Stimulated activated CD8-positive, alpha-beta memory T cell treated with anti-CD3 and anti-CD28 coated beads, Interleukin-7, amount 100 ng/mL, for 24 hours (primary cell): ENCODE data around the gene NDUFS1.
"Not testable (repeated sequence)": the region's sequence is repeated elsewhere in the genome, so short reads cannot be mapped to it uniquely, and the experiment has no call there.

Experiments
- DNase-seq: peaks from one replicate; pipeline ENCODE4 v3.0.0-alpha.2; 2020; ENCODE audit warnings: low read depth

NDUFS1 gene

GRCh38 chr2:206159346-206160124 lies at the start of gene NDUFS1, which contains the start of gene EEF1B2:
Gene NDUFS1, minus strand, starts transcription at chr2:206159444. Its CDS starts 5,766 bp downstream, at chr2:206153678.
Gene EEF1B2, plus strand, starts transcription at chr2:206159895. Its CDS starts 85 bp downstream, at chr2:206159980.
- DNase-seq, result peak; percentile 95

GRCh38 chr2:206208900-206209299 lies 49.7 kb upstream of the NDUFS1 start:
- no peak for DNase-seq

DNA sequence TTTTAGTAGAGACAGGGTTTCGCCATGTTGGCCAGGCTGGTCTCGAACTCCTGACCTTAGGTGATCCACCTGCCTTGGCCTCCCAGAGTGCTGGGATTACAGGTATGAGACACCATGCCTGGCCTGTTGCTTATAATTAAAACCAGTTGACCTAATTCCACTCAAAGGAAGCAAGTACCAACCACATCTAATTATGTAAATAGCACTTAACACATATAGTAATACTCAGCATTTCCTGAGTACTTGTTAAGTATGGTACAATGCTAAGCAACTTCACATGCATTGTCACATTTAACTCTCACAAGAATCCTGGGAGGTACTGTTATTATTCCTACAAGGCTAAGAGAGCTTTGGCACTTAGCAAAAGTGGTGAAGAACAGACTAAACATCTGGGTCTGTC lies 48.1 kb upstream of the NDUFS1 start:
- not testable (repeated sequence) for DNase-seq

DNA sequence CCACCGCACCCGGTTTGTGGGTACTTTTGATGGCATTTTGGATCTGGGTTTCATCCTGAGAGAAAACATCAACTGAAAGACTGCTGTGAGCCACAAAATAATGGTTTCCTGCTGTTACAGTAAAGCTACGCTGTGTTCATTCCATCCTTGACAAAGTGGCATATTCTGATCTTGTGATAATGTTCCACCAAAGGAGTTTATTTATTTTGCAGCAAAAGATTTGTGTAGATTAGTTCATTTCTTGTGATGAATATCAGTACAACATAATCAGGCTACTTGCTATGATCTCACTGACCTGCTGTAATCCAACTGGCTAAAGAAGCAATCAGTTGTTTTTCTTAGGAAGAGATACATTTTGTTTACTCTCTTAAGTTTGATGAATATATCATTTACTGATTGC lies 45.5 kb upstream of the NDUFS1 start:
- no peak for DNase-seq

GRCh38 chr2:206203331-206203730 lies 44.1 kb upstream of the NDUFS1 start:
- no peak for DNase-seq

- no peak for DNase-seq
Measured at GRCh38 chr2:206202446-206202845, 43.2 kb upstream of the NDUFS1 start.

DNA sequence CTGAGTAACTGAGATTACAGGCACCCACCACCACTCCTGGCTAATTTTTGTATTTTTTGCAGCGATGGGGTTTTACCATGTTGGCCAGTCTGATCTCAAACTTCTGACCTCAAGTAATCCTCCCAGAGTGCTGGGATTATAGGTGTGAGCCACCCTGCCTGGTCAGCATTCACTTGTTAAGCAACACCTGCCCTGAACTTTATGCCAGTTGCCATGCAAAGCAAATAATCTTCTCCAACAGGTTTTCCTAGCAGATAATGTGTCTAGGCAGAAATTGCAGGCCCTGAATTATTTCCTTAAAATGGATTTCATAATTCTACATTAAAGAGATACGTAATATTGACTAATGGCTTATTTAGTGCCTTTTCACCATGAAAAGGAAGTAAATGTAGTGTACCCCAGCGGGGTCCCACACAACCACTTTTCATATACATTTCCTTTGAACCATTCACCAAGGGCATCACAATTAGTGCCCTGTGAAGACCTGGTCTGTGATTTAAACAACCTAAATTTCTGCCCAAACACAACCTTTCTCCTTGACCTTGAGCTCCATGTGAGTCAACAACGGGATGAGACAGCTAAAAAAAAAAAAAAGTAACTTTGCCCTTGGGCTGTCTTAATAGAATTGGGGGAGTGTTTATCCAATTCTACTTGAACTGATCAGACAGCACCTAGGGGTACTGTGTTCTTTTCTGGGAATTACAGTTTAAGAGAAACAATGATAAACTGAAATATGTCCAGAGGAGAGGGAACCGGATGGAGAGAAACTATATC lies 42.0 kb upstream of the NDUFS1 start:
- DNase-seq, result no peak

- DNase-seq, result no peak
Measured at GRCh38 chr2:206198677-206199076, 39.4 kb upstream of the NDUFS1 start.

DNA sequence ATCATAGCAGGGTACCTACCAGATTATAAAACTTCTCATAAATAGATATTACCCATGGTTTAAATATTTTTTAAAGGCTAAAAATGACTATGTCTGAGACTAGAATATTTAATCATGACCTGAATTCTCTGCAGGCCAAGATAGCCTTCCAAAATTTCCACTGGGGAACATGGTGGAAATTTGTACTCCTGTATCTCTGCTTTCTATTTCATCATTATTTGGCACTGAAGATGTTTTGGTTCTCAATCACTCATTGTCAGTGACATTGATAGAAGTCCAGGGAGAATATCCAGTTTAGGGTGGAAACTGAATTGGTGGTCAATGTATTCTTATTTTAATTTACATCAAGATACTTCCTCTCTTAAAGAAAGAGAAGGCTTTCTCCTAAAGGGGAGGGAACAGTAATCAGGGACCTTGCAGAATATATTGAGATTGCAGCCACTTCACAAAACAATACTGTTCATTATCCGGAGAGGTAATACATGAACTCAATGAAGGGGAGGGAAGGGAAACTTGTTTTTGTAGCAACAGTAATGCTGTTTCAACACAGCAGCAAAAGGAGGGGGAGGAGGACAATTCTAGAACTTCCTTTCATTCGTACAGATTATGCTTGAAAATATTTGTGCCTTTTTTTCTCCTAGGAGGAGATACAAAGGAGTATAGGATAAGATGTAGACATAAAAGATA lies 34.6 kb upstream of the NDUFS1 start:
- DNase-seq, result no peak

GRCh38 chr2:206192157-206192556 lies 32.9 kb upstream of the NDUFS1 start:
- DNase-seq, result no peak

GRCh38 chr2:206190689-206191088 lies 31.4 kb upstream of the NDUFS1 start:
- no peak for DNase-seq

DNA sequence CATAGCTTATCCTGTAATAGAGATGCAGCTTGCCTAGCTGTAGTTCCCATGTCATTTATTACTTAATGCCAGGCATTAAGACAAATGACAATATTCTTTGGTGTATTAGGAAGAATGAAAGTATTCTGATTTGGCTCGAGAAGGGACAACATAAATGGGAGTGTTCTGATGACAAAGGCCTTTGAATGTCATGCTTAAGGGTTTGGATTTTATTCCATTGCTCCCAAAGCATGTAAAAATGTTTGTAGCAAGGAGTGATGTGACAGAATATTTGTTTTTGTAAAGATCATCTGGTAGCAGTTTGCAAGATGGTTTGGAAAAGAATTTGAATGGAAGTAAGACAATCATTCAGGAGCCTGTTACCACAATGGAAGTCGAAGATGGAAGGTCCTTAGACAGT lies 30.9 kb upstream of the NDUFS1 start:
- DNase-seq, result no peak

DNA sequence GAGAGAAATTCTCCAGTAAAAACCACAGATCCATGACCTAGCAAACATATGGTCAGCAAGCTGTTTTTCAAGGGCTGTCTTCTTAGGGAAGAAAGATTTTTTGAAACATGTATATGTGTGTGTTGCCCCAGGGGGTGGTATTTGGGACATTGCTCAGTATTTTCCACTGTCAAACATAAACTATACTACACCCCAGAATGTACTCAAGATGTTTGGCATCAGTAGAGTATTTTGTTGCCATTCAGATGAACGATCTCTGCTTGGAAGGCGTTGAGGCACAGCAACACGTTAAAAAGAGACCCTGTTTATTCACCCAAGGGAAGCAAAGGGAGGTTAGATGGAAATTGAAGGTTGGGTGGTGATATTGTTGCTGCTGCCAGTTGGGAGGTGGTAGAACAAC lies 30.4 kb upstream of the NDUFS1 start:
- no peak for DNase-seq

- DNase-seq, result not testable (repeated sequence)
Measured at GRCh38 chr2:206181526-206181925, 22.3 kb upstream of the NDUFS1 start.

GRCh38 chr2:206176901-206177300 lies 17.7 kb upstream of the NDUFS1 start:
- no peak for DNase-seq

- DNase-seq, result no peak
Measured at GRCh38 chr2:206176121-206176520, 16.9 kb upstream of the NDUFS1 start.

DNA sequence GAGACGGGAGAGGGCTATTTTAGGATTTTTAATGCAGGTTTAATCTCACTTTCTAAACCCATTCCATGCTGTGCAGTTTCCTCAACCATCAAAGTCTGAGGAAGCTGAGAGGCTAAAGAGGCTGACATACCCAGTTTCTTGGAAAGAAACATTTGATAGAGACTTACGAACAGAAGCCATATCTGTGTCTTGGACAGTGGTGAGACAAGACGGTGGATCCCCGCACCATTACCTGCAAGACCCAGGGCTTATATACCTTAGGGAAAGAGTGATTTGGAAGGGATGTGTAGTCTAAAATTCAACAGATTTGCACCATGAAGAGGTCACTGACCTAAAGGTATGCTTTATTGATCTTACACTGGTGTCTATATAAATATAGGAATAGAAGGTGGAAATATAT lies 13.9 kb upstream of the NDUFS1 start:
- no peak for DNase-seq

- DNase-seq, result not testable (repeated sequence)
Measured at GRCh38 chr2:206171624-206172397, 12.6 kb upstream of the NDUFS1 start.

DNA sequence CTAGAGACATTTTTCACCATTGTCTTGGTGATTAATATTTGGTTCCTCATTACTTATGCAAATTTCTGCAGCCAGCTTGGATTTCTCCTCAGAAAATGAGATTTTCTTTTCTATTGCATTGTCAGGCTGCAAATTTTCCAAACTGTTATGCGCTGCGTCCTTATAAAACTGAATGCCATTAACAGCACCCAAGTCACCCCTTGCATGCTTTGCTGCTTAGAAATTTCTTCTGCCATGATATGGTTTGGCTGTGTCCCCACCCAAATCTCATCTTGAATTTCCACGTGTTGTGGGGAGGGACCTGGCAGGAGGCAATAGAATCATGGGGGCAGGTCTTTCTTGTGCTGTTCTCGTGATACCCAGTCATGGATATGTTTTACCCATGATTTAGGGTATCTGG lies 9.0 kb upstream of the NDUFS1 start:
- not testable (repeated sequence) for DNase-seq

DNA sequence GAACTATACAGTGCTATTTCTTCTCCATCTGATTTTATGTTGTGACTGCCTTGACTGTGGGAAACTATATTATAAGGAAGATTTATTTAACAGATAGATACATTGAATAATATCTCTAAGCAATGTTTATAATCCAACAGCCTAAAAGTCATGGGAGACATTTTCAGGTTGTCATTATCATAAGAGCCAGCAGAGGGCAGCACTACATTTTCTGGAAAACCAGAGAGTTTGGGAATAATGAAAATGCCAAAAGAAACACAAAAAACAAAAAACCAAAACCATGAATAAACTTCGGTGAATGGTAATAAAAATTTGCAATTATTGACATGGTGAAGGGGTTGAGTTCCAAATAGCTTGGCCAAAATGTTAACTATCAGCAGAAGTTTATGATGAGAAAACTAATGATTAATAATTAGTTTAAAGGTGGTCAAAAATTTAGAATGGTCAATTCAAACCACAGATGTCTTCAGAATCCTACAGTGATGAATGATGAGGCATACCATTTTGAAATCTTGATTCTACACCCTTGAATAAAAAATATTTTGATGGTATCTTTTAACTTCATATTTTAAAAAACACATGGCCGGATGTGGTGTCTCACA lies 5.1 kb upstream of the NDUFS1 start:
- DNase-seq, result no peak

GRCh38 chr2:206163251-206163880 lies 4.1 kb upstream of the NDUFS1 start:
- DNase-seq, result no peak
